K562 (cell line): Measurements from ENCODE around the gene ITSN1. TPM values are rescaled to one million over a fixed set of nuclear protein-coding genes. Genes with fewer than 3 reads are reported as not detected.

Experiments used
- CXXC5 ChIP-seq: fragments of 250-450 bp; sonication (Bioruptor Pico); IDR thresholded peaks from 2 replicates; pipeline ENCODE4 v1.8.0; 2022; ENCODE audit warnings: inconsistent platforms, mild to moderate bottlenecking, moderate library complexity
- E2F1 ChIP-seq: sonication (generic); formaldehyde crosslinking; IDR thresholded peaks from 2 replicates; pipeline ENCODE4 v1.8.1; 2023; ENCODE audit warnings: mild to moderate bottlenecking, missing genetic modification reagents, moderate library complexity
- HDAC3 ChIP-seq: fragments of 450-650 bp; IDR thresholded peaks from 2 replicates; pipeline ENCODE4 v1.6.1; 2018; ENCODE audit warnings: borderline replicate concordance, mild to moderate bottlenecking, moderate library complexity; ENCODE audit not compliant: partially characterized antibody
- HMG20A ChIP-seq: fragments of 450-650 bp; formaldehyde crosslinking; conservative IDR thresholded peaks from 2 replicates; pipeline ENCODE4 v1.4.0; 2020; ENCODE audit warnings: mild to moderate bottlenecking, mixed read lengths
- PHB ChIP-seq: fragments of 250-450 bp; sonication (Bioruptor Pico); IDR thresholded peaks from 2 replicates; pipeline ENCODE4 v1.5.0; 2021
- PHF20 ChIP-seq: fragments of 450-650 bp; IDR thresholded peaks from 2 replicates; pipeline ENCODE4 v1.6.1; 2018; ENCODE audit not compliant: partially characterized antibody
- RB1 ChIP-seq: fragments of 450-650 bp; IDR thresholded peaks from 2 replicates; pipeline ENCODE4 v1.6.1; 2017; ENCODE audit warnings: low read depth, mild to moderate bottlenecking
- SIX5 ChIP-seq, 2 experiments: IDR thresholded peaks; 2 replicates each; pipeline ENCODE4 v1.6.1; 2011; ENCODE audit warnings: low read length in 2 of 2, borderline replicate concordance in 1 of 2, low read depth in 1 of 2, mild to moderate bottlenecking in 1 of 2, moderate library complexity in 1 of 2; ENCODE audit not compliant: insufficient read depth in 1 of 2
- SNRNP70 ChIP-seq: fragments of 200-400 bp; formaldehyde crosslinking; optimal IDR thresholded peaks from 2 replicates; pipeline ENCODE3; 2017; ENCODE audit warnings: low read depth, low read length
- TEAD4 ChIP-seq, 2 experiments: sonication (generic) in 1 of 2; formaldehyde crosslinking in 1 of 2; IDR thresholded peaks; 2 replicates each; pipeline versions ENCODE4 v1.6.1 to v1.8.0; 2012 to 2022; ENCODE audit warnings: borderline replicate concordance in 1 of 2, inconsistent platforms in 1 of 2, low read length in 1 of 2, mild to moderate bottlenecking in 1 of 2, missing genetic modification reagents in 1 of 2
- ZBTB34 ChIP-seq: fragments of 250-450 bp; sonication (Bioruptor Pico); IDR thresholded peaks from 2 replicates; pipeline ENCODE4 v1.8.0; 2021; ENCODE audit warnings: mild to moderate bottlenecking, moderate library complexity
- ZC3H11A ChIP-seq: IDR thresholded peaks from 2 replicates; pipeline ENCODE4 v1.6.1; 2012; ENCODE audit warnings: low read depth, low read length, improper control_type of control experiment
- ZFX ChIP-seq: sonication (generic); formaldehyde crosslinking; IDR thresholded peaks from 2 replicates; pipeline ENCODE4 v1.8.0; 2022; ENCODE audit warnings: mild to moderate bottlenecking, missing genetic modification reagents, moderate library complexity
- ZNF197 ChIP-seq: fragments of 200-800 bp; sonication (Bioruptor generic); IDR thresholded peaks from 2 replicates; pipeline ENCODE4 v1.6.1; 2016; ENCODE audit warnings: low read depth, missing genetic modification characterization, missing compliant biosample characterization
- ZNF407 ChIP-seq: fragments of 450-650 bp; IDR thresholded peaks from 2 replicates; pipeline ENCODE4 v1.6.1; 2016; ENCODE audit warnings: low read depth
- ZNF41 ChIP-seq: fragments of 250-450 bp; sonication (Bioruptor Pico); conservative IDR thresholded peaks from 2 replicates; pipeline ENCODE4 v1.4.0; 2020; ENCODE audit warnings: mild to moderate bottlenecking
- polyA plus RNA-seq, 8 experiments: library from polyadenylated mRNA; depleted of rRNA in 4 of 8; stranded (reverse) in 5 of 8; unstranded in 3 of 8; fragments of >200 nt; fragmentation: Nextera tagmentation in 2 of 8; fragmentation: Illumina TruSeq in 1 of 8; extraction: Ambion mirVana in 2 of 8; extraction: Trizol in 1 of 8; gene quantifications; 2 replicates each; pipeline versions ENCODE4 v1.2.1 to v1.2.3, GENCODE V29; 2011 to 2014; ENCODE audit warnings: inconsistent platforms in 1 of 8, missing spikeins in 1 of 8
- total RNA-seq, 7 experiments: library from RNA; depleted of rRNA in 6 of 7; stranded (reverse); fragments of >200 nt in 6 of 7; fragmentation: Illumina TruSeq in 2 of 7; extraction: Trizol in 2 of 7; gene quantifications; 2 replicates each; pipeline versions ENCODE4 v1.2.1 to v1.2.3, GENCODE V29; 2011 to 2021; ENCODE audit warnings: low replicate concordance in 1 of 7

The ITSN1 gene
- total and polyA plus RNA-seq, 9 of the 15 experiments (the other 6 are each of a cell fraction or from before 2014, with no cell fraction given), result 1.1 to 12.6 (median 4.8) TPM

GRCh38 chr21:33642027-33642895 lies at the start of gene ITSN1 (continued):
- TF ChIP-seq ZBTB34 (no peak), ZNF407 (peak; percentile 90), SNRNP70 (no peak), PHB (CRISPR knock-in tag) (peak; percentile 24; the same call in 1 of the 2 replicates), ZC3H11A (no peak), TEAD4 (IDR thresholded peaks at IDR 0.05; ENCODE audit: low read length) (peak; percentile 68), TEAD4 (CRISPR knock-in tag; IDR thresholded peaks at IDR 0.05; ENCODE audit: borderline replicate concordance) (no peak), ZFX (CRISPR knock-in tag) (no peak), CXXC5 (peak; percentile 72), HMG20A (CRISPR knock-in tag) (no peak), RB1 (peak; percentile 84), SIX5 (IDR thresholded peaks at IDR 0.05; ENCODE audit: borderline replicate concordance in 1 of 2, insufficient read depth in 1 of 2, low read depth in 1 of 2, low read length in 2 of 2) (no peak), ZNF41 (no peak), E2F1 (CRISPR knock-in tag) (no peak; the same call in 1 of the 2 replicates), HDAC3 (no peak), ZNF197 (CRISPR knock-in tag) (no peak), PHF20 (peak; percentile 43)
